PC-9 (cell line): ENCODE data around the gene NHS. TPM values are rescaled to one million over a fixed set of nuclear protein-coding genes. Genes with fewer than 3 reads are reported as not detected.

ENCODE experiments used
- BruUV-seq: library from RNA; stranded (reverse); fragments of 400-500 nt; replicated peaks from 2 replicates; lab custom pipeline; 2021; lab: Mats Ljungman, UMichigan
- CTCF ChIA-PET: fragments of 300-600 bp; sonication (Branson Sonifier 250); formaldehyde crosslinking; loops from one replicate; lab custom pipeline; 2022; ENCODE audit warnings: antibody characterized with exemption; lab: Charles Lee
- POLR2A ChIA-PET: fragments of 300-600 bp; sonication (Branson Sonifier 250); formaldehyde crosslinking; loops from one replicate; lab custom pipeline; 2022; ENCODE audit warnings: antibody characterized with exemption; ENCODE audit not compliant: unreplicated experiment; lab: Charles Lee
- DNase-seq, 2 experiments: peaks; one replicate each; pipeline versions ENCODE4 v3.0.0 to v3.0.0-alpha.2; 2015 to 2022; ENCODE audit warnings: mixed read lengths in 1 of 2
- H2AFZ ChIP-seq: fragments of 200-600 bp; sonication (generic); 2 replicates; pipeline ENCODE4 v1.8.1; 2017; ENCODE audit warnings: antibody characterized with exemption
- H3F3A ChIP-seq: fragments of 200-600 bp; sonication (generic); 2 replicates; pipeline ENCODE4 v1.8.1; 2017; ENCODE audit warnings: antibody characterized with exemption, mild to moderate bottlenecking, low read depth; ENCODE audit not compliant: insufficient read depth
- H3K27ac ChIP-seq: fragments of 200-600 bp; sonication (generic); 2 replicates; pipeline ENCODE4 v1.6.1; 2016; ENCODE audit warnings: mixed run types
- H3K27me3 ChIP-seq: fragments of 200-600 bp; sonication (generic); 2 replicates; pipeline ENCODE4 v1.6.1; 2016; ENCODE audit warnings: low read depth, mixed run types; ENCODE audit not compliant: insufficient read depth
- H3K36me3 ChIP-seq: fragments of 200-600 bp; sonication (generic); 2 replicates; pipeline ENCODE4 v1.6.1; 2016; ENCODE audit warnings: low read depth, mixed run types
- H3K4me1 ChIP-seq: fragments of 200-600 bp; sonication (generic); replicated peaks from 2 replicates; pipeline ENCODE4 v1.6.1; 2016; ENCODE audit warnings: mixed run types; ENCODE audit not compliant: insufficient read depth
- H3K4me2 ChIP-seq: fragments of 200-600 bp; sonication (generic); 2 replicates; pipeline ENCODE4 v1.6.1; 2017; ENCODE audit warnings: mixed run types
- H3K4me3 ChIP-seq: fragments of 200-600 bp; sonication (generic); 2 replicates; pipeline ENCODE4 v1.6.1; 2016; ENCODE audit warnings: mixed run types
- H3K79me2 ChIP-seq: fragments of 200-600 bp; sonication (generic); 2 replicates; pipeline ENCODE4 v1.6.1; 2017; ENCODE audit warnings: low read depth, mixed run types
- H3K9me2 ChIP-seq: fragments of 200-600 bp; sonication (generic); 2 replicates; pipeline ENCODE4 v1.8.1; 2017; ENCODE audit warnings: mild to moderate bottlenecking; ENCODE audit not compliant: insufficient read depth
- H3K9me3 ChIP-seq: fragments of 200-600 bp; sonication (generic); 2 replicates; pipeline ENCODE4 v1.8.1; 2016; ENCODE audit warnings: low read depth; ENCODE audit not compliant: insufficient read depth
- H4K20me1 ChIP-seq: fragments of 200-600 bp; sonication (generic); 2 replicates; pipeline ENCODE4 v1.8.1; 2017; ENCODE audit not compliant: insufficient read depth
- EZH2 ChIP-seq: fragments of 200-600 bp; sonication (generic); IDR thresholded peaks from 2 replicates; pipeline ENCODE4 v1.8.0; 2017; ENCODE audit warnings: antibody characterized with exemption, low read depth
- intact Hi-C: fragments of 100-400 bp; cut with micrococcal nuclease; formaldehyde crosslinking; loops from one replicate; pipeline ENCODE4 v1.10.0; 2022; ENCODE audit not compliant: unreplicated experiment
- total RNA-seq: library from RNA; stranded (reverse); gene quantifications from 2 replicates; pipeline ENCODE4 v1.2.3, GENCODE V29; 2021
- TF ChIP-seq, protein P1 (sequence below): fragments of 200-600 bp; sonication (generic); conservative IDR thresholded peaks from 2 replicates; pipeline ENCODE4 v1.6.1; 2017; ENCODE audit warnings: mixed run types, antibody characterized with exemption, mild to moderate bottlenecking, moderate library complexity

NHS gene
- total RNA-seq, 1 experiment from 2014 or later = 6.7 TPM

DNA sequence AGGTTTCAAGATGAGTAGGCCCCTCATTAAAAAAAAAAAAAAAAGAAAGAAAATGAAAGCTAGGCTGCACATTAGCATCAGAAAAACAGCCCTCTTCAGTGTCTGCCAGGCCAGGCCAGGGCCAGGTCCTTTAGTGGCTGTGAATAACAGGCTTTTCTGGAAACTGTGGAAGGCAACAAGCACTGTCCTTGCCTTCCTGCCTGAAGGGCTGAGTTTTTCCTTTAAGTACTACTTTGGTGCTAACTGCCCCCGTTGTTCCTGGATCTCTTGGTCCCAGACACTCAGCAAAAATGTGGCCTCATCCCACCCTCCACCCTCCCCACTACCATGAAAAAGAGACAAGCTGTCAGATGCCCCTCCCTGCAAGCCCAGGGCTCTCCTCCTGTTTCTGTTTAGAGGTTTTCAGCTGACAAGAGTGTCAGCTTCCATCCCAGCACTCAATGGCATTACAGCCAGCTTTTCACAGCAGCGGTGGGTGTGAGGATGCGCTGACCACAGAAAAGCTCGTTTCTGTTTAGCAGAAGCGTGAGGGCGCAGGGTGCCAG is 174.2 kb downstream of the NHS start:
- Histone ChIP-seq H3F3A (peaks cover 24% of the 10 kb centered on the region), H3K4me3 (no peak overlapping the region), H3K9me3 (no peaks in the 10 kb centered on the region), H3K27ac (no peak overlapping the region), H3K4me1 (peaks cover 38% of the 10 kb centered on the region), H3K27me3 (no peaks in the 10 kb centered on the region), H3K36me3 (no peaks in the 10 kb centered on the region), H3K79me2 (0 out of 2 replicates have a peak, but pooled peaks cover 3% of the 10 kb centered on the region), H3K9me2 (no peaks in the 10 kb centered on the region), H4K20me1 (no peaks in the 10 kb centered on the region), H2AFZ (no peak overlapping the region), H3K4me2 (no peak overlapping the region)
- no peak for DNase-seq
- ChIA-PET CTCF (interaction anchor here (0.6 kb wide), 1 partner anchor 10 kb away, joined by 6 read pairs; no protein-coding TSS in a partner anchor), POLR2A (no interaction called here)
- no TSS peak for BruUV-seq
- intact Hi-C loops = no loop called here
- no peak for TF ChIP-seq EZH2
- TF ChIP-seq, protein P1, sequence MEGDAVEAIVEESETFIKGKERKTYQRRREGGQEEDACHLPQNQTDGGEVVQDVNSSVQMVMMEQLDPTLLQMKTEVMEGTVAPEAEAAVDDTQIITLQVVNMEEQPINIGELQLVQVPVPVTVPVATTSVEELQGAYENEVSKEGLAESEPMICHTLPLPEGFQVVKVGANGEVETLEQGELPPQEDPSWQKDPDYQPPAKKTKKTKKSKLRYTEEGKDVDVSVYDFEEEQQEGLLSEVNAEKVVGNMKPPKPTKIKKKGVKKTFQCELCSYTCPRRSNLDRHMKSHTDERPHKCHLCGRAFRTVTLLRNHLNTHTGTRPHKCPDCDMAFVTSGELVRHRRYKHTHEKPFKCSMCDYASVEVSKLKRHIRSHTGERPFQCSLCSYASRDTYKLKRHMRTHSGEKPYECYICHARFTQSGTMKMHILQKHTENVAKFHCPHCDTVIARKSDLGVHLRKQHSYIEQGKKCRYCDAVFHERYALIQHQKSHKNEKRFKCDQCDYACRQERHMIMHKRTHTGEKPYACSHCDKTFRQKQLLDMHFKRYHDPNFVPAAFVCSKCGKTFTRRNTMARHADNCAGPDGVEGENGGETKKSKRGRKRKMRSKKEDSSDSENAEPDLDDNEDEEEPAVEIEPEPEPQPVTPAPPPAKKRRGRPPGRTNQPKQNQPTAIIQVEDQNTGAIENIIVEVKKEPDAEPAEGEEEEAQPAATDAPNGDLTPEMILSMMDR = no peak

DNA sequence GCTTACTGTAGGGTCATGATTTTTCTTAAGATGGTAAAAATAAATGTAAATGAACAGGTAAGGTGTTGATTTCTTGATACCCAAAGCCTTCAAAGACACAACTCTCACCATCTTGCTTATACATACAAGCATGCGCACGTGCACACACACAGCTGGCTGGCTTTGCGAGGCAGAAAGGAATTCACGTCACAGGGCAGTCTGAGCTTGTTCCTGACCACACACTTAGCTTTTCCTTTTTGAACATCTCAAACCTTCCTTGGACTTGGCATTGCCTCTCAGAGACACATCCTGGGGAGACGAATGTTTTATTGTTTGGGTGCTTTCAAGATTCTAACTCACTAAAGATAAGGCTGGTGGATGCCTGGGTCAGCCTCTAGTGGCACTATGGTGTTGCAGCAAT is 175.0 kb downstream of the NHS start:
- no peak overlapping the region for H3K4me2 ChIP-seq
- H3K79me2 ChIP-seq = 0 out of 2 replicates have a peak, but pooled peaks cover 3% of the 10 kb centered on the region
- H4K20me1 ChIP-seq = no peaks in the 10 kb centered on the region
- H3K27ac ChIP-seq = no peak overlapping the region
- no TSS peak for BruUV-seq
- peaks cover 42% of the 10 kb centered on the region for H3K4me1 ChIP-seq
- no peaks in the 10 kb centered on the region for H3K36me3 ChIP-seq
- POLR2A ChIA-PET = no interaction called here
- DNase-seq = no peak
- H3K27me3 ChIP-seq = no peaks in the 10 kb centered on the region
- TF ChIP-seq, protein P1 = no peak
- no peak for TF ChIP-seq EZH2
- no peak overlapping the region for H3K4me3 ChIP-seq
- H3F3A ChIP-seq = peaks cover 27% of the 10 kb centered on the region
- no peak overlapping the region for H2AFZ ChIP-seq
- no peaks in the 10 kb centered on the region for H3K9me2 ChIP-seq
- CTCF ChIA-PET = no interaction called here
- no peaks in the 10 kb centered on the region for H3K9me3 ChIP-seq
- intact Hi-C loops = no loop called here

DNA sequence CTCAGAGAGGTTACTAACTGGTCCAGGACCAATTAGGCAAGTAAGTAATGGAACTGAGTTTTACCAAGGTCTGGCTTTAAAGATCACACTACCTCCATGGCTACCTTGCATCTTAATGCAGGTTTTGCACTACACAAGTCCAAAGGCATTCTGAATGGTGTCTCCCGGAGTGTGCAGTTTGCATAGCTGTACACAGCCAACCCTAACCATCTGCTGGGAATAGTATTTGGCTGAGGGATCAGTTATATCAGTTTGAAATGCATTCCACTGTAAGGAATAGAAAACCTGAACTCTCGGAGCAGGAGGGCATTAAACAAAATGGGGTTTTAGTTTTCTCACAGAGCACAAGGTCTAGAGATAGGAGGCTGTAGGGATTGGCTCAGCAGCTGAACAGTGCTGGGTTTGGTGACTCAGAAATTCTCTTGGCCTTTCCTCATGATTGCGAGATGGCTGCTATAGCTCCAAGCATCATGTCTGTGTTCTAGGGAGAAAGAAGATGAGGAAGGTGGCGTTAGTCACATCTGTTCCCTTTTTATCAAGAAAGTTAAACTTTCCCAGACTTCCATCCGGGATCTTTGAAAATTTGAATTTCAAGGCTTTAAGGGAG is 177.1 kb downstream of the NHS start:
- Histone ChIP-seq H3K4me3 (no peak overlapping the region), H3K27me3 (no peaks in the 10 kb centered on the region), H3K9me2 (no peaks in the 10 kb centered on the region), H3K27ac (no peak overlapping the region; the same call in 1 of the 2 replicates), H3K4me2 (no peak overlapping the region), H3K79me2 (0 out of 2 replicates have a peak, but pooled peaks cover 13% of the 10 kb centered on the region), H2AFZ (no peak overlapping the region), H3F3A (peaks cover 21% of the 10 kb centered on the region), H4K20me1 (no peaks in the 10 kb centered on the region), H3K36me3 (no peaks in the 10 kb centered on the region), H3K9me3 (no peaks in the 10 kb centered on the region), H3K4me1 (peaks cover 34% of the 10 kb centered on the region)
- no peak for DNase-seq
- intact Hi-C loops = no loop called here
- CTCF ChIA-PET = no interaction called here
- TF ChIP-seq, protein P1 = no peak
- TF ChIP-seq EZH2 = no peak
- BruUV-seq = no TSS peak
- POLR2A ChIA-PET = no interaction called here
